K562 (cell line): Measurements from ENCODE around the gene NAT14. TPM values are rescaled to one million over a fixed set of nuclear protein-coding genes. Genes with fewer than 3 reads are reported as not detected.
A peak's percentile ranks its signal among the peaks of the same experiment; 100 is the strongest.

ENCODE experiments used
- ATAC-seq: fragments of 200-7000 bp; cut with Tn5 transposase; 3 replicates; pipeline ENCODE4 v1.9.1; 2020; ENCODE audit warnings: moderate library complexity
- BruUV-seq: library from RNA; stranded (reverse); fragments of 400-500 nt; replicated peaks from 2 replicates; lab custom pipeline; 2021; lab: Mats Ljungman, UMichigan
- CTCF ChIA-PET: fragments of 300-600 bp; formaldehyde crosslinking; extraction: SDS; loops from one replicate; lab custom pipeline; 2021; ENCODE audit warnings: low intra/inter-chr PET ratio; lab: Yijun Ruan, JAX
- POLR2A ChIA-PET: fragments of 300-600, 350-650 bp; sonication (Branson Sonifier 250); formaldehyde crosslinking; extraction: SDS; loops from one replicate; lab custom pipeline; 2021; ENCODE audit warnings: antibody characterized with exemption, inconsistent platforms; lab: Yijun Ruan, JAX
- DNase-seq, 4 experiments: peaks; one replicate each; pipeline versions ENCODE4 v3.0.0 to v3.0.0-alpha.2; 2011 to 2018; ENCODE audit warnings: low spot score in 3 of 4, mixed read lengths in 3 of 4; ENCODE audit errors: extremely low read depth in 1 of 4
- FAIRE-seq: peaks from 2 replicates; lab custom pipeline; 2011; peaks lifted over from hg19 to GRCh38; lab: Jason Lieb, UNC
- H2AFZ ChIP-seq: 2 replicates; pipeline ENCODE4 v1.6.0; 2011; ENCODE audit warnings: low read depth, low read length, control low read depth, inconsistent platforms
- H3K27ac ChIP-seq: fragments of 200-600 bp; 3 replicates; pipeline ENCODE4 v1.8.0; 2011; ENCODE audit warnings: low read depth, mild to moderate bottlenecking, control low read depth, inconsistent platforms, low read length, moderate library complexity, mixed read lengths; ENCODE audit errors: extremely low read depth
- H3K27me3 ChIP-seq, 2 experiments: fragments of 300-600 bp in 1 of 2; 2 replicates in 1 of 2; 3 replicates in 1 of 2; pipeline versions ENCODE4 v1.6.0 to v1.8.0; 2011; ENCODE audit warnings: inconsistent platforms in 2 of 2, low read length in 2 of 2, mild to moderate bottlenecking in 1 of 2, mixed read lengths in 1 of 2, moderate library complexity in 1 of 2; ENCODE audit not compliant: control insufficient read depth in 2 of 2, insufficient read depth in 2 of 2
- H3K36me3 ChIP-seq: fragments of 300-600 bp; 3 replicates; pipeline ENCODE4 v1.8.0; 2011; ENCODE audit warnings: mild to moderate bottlenecking, low read length, inconsistent platforms; ENCODE audit not compliant: control insufficient read depth, insufficient read depth
- H3K4me1 ChIP-seq, 2 experiments: fragments of 200-600 bp in 1 of 2; replicated peaks in 1 of 2; 2 replicates in 1 of 2; 3 replicates in 1 of 2; pipeline versions ENCODE4 v1.5.1 to v1.8.0; 2011; ENCODE audit warnings: inconsistent platforms in 2 of 2, low read length in 2 of 2, mild to moderate bottlenecking in 1 of 2, mixed read lengths in 1 of 2, moderate library complexity in 1 of 2; ENCODE audit not compliant: control insufficient read depth in 2 of 2, insufficient read depth in 2 of 2
- H3K4me2 ChIP-seq: 2 replicates; pipeline ENCODE4 v1.6.1; 2011; ENCODE audit warnings: low read length, control low read depth, inconsistent platforms, mixed read lengths; ENCODE audit not compliant: insufficient read depth
- H3K4me3 ChIP-seq: fragments of 200-600 bp; sonication (generic), shearing (Covaris generic); 2 replicates; pipeline ENCODE4 v1.5.1; 2016; ENCODE audit warnings: control low read depth, inconsistent platforms
- H3K79me2 ChIP-seq: fragments of 200-600 bp; 3 replicates; pipeline ENCODE4 v1.8.0; 2011; ENCODE audit warnings: low read length, inconsistent platforms; ENCODE audit not compliant: control insufficient read depth, insufficient read depth
- H3K9ac ChIP-seq, 2 experiments: 2 replicates each; pipeline versions ENCODE4 v1.6.0 to v1.6.1; 2011; ENCODE audit warnings: low read depth in 2 of 2, low read length in 2 of 2, control low read depth in 1 of 2, inconsistent platforms in 1 of 2, mild to moderate bottlenecking in 1 of 2, mixed read lengths in 1 of 2; ENCODE audit not compliant: insufficient read depth in 1 of 2
- H3K9me1 ChIP-seq: one replicate; pipeline ENCODE4 v1.6.0; 2011; ENCODE audit warnings: inconsistent platforms, mild to moderate bottlenecking, low read length, moderate library complexity; ENCODE audit not compliant: control insufficient read depth, insufficient read depth
- H3K9me3 ChIP-seq: replicated peaks from 2 replicates; pipeline ENCODE4 v1.5.1; 2011; ENCODE audit warnings: low read depth, low read length, inconsistent platforms; ENCODE audit not compliant: control insufficient read depth, insufficient read depth
- H4K20me1 ChIP-seq: replicated peaks from 2 replicates; pipeline ENCODE4 v1.6.1; 2011; ENCODE audit warnings: low read length, inconsistent platforms, mixed read lengths; ENCODE audit not compliant: control insufficient read depth, insufficient read depth
- C11orf30 ChIP-seq: fragments of 450-650 bp; IDR thresholded peaks from 2 replicates; pipeline ENCODE4 v1.6.1; 2016; ENCODE audit warnings: low read depth, mild to moderate bottlenecking
- ILF3 ChIP-seq: fragments of 450-650 bp; IDR thresholded peaks from 2 replicates; pipeline ENCODE4 v1.6.1; 2018; ENCODE audit warnings: antibody characterized with exemption, mild to moderate bottlenecking, moderate library complexity, borderline replicate concordance
- ZBTB7A ChIP-seq: IDR thresholded peaks from 2 replicates; pipeline ENCODE4 v1.6.1; 2011; ENCODE audit warnings: low read depth, mild to moderate bottlenecking, low read length, moderate library complexity, borderline replicate concordance; ENCODE audit not compliant: control insufficient read depth
- ZNF282 ChIP-seq: sonication (generic); formaldehyde crosslinking; IDR thresholded peaks from 2 replicates; pipeline ENCODE4 v1.8.1; 2023; ENCODE audit warnings: missing genetic modification reagents
- ZNF311 ChIP-seq: fragments of 250-450 bp; sonication (Bioruptor Pico); IDR thresholded peaks from 2 replicates; pipeline ENCODE4 v1.4.0; 2020; ENCODE audit warnings: mild to moderate bottlenecking, moderate library complexity
- ZNF778 ChIP-seq: fragments of 450-650 bp; formaldehyde crosslinking; IDR thresholded peaks from 2 replicates; pipeline ENCODE4 v1.4.0; 2020; ENCODE audit warnings: mild to moderate bottlenecking, moderate library complexity
- ZNF79 ChIP-seq: fragments of 250-450 bp; sonication (Bioruptor Pico); IDR thresholded peaks from 2 replicates; pipeline ENCODE4 v1.4.0; 2020; ENCODE audit warnings: low read depth, mild to moderate bottlenecking, moderate library complexity
- WGBS: fragments of 100-300 bp; shearing (Covaris generic); methylation state at CpG from one replicate; pipeline ENCODE4 v1.1.6; 2016; ENCODE audit warnings: low coverage, mixed read lengths; ENCODE audit not compliant: insufficient coverage; ENCODE audit errors: missing lambda C conversion rate; 5-methylcytosine and 5-hydroxymethylcytosine counted together
- in situ Hi-C: fragments of 300-500 bp; cut with MboI; formaldehyde crosslinking; loops from 4 replicates; pipeline ENCODE4 v1.15.0; 2018; ENCODE audit warnings: inconsistent platforms, mixed read lengths
- intact Hi-C: fragments of 100-400 bp; cut with micrococcal nuclease; formaldehyde crosslinking; loops from 2 replicates; pipeline ENCODE4 v1.14.2; 2022
- polyA plus RNA-seq, 8 experiments: library from polyadenylated mRNA; depleted of rRNA in 4 of 8; stranded (reverse) in 5 of 8; unstranded in 3 of 8; fragments of >200 nt; fragmentation: Nextera tagmentation in 2 of 8; fragmentation: Illumina TruSeq in 1 of 8; extraction: Ambion mirVana in 2 of 8; extraction: Trizol in 1 of 8; gene quantifications; 2 replicates each; pipeline versions ENCODE4 v1.2.1 to v1.2.3, GENCODE V29; 2011 to 2014; ENCODE audit warnings: inconsistent platforms in 1 of 8, missing spikeins in 1 of 8
- total RNA-seq, 7 experiments: library from RNA; depleted of rRNA in 6 of 7; stranded (reverse); fragments of >200 nt in 6 of 7; fragmentation: Illumina TruSeq in 2 of 7; extraction: Trizol in 2 of 7; gene quantifications; 2 replicates each; pipeline versions ENCODE4 v1.2.1 to v1.2.3, GENCODE V29; 2011 to 2021; ENCODE audit warnings: low replicate concordance in 1 of 7
- TF ChIP-seq, protein P1 (sequence below): fragments of 250-450 bp; sonication (Bioruptor Pico); IDR thresholded peaks from 2 replicates; pipeline ENCODE4 v1.4.0; 2020; ENCODE audit warnings: mild to moderate bottlenecking, moderate library complexity
- TF ChIP-seq, protein P2 (sequence below): IDR thresholded peaks from 3 replicates; pipeline ENCODE4 v1.6.1; 2011; ENCODE audit warnings: borderline replicate concordance, mild to moderate bottlenecking, moderate library complexity; ENCODE audit not compliant: insufficient read length; ENCODE audit errors: extremely low read depth
- TF ChIP-seq, protein P3 (sequence below): sonication (generic); formaldehyde crosslinking; IDR thresholded peaks from 2 replicates; pipeline ENCODE4 v1.9.0; 2022; ENCODE audit warnings: mild to moderate bottlenecking, missing genetic modification reagents

NAT14 gene
- total and polyA plus RNA-seq, 9 of the 15 experiments (the other 6 are each of a cell fraction or from before 2014, with no cell fraction given) = 2.4 to 77.0 (median 26.7) TPM

DNA sequence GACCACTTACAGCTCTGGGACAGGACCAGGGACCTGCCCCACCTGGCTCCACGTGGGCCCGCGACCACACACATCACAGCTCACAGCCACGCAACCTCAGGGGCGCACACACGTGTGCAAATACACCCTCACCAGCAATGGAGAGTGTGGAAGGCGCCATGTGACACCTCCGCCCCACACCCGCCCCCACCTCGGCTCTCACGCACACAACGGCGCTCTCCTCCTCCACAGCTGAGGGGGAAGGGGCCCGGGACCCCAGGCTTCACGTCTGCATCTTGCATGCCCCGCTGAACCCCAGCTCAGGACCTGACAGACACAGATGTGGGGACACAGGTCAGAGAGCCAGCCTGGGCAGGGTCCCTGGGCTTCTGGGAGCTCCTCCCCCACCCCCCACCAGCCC lies 35.5 kb upstream of the NAT14 start:
- in situ Hi-C loops = loop anchor here (25.0 kb wide), 1 partner anchor 787 kb away; the partner anchor contains the start of gene LILRB4
- CTCF ChIA-PET = no interaction called here
- TF ChIP-seq ZNF282 (CRISPR knock-in tag) (no peak), ZNF778 (CRISPR knock-in tag) (no peak), ZNF311 (CRISPR knock-in tag) (no peak), ZNF79 (CRISPR knock-in tag) (no peak), C11orf30 (no peak), ZBTB7A (peak; percentile 38; the same call in 1 of the 2 replicates), ILF3 (no peak)
- TF ChIP-seq, protein P1, sequence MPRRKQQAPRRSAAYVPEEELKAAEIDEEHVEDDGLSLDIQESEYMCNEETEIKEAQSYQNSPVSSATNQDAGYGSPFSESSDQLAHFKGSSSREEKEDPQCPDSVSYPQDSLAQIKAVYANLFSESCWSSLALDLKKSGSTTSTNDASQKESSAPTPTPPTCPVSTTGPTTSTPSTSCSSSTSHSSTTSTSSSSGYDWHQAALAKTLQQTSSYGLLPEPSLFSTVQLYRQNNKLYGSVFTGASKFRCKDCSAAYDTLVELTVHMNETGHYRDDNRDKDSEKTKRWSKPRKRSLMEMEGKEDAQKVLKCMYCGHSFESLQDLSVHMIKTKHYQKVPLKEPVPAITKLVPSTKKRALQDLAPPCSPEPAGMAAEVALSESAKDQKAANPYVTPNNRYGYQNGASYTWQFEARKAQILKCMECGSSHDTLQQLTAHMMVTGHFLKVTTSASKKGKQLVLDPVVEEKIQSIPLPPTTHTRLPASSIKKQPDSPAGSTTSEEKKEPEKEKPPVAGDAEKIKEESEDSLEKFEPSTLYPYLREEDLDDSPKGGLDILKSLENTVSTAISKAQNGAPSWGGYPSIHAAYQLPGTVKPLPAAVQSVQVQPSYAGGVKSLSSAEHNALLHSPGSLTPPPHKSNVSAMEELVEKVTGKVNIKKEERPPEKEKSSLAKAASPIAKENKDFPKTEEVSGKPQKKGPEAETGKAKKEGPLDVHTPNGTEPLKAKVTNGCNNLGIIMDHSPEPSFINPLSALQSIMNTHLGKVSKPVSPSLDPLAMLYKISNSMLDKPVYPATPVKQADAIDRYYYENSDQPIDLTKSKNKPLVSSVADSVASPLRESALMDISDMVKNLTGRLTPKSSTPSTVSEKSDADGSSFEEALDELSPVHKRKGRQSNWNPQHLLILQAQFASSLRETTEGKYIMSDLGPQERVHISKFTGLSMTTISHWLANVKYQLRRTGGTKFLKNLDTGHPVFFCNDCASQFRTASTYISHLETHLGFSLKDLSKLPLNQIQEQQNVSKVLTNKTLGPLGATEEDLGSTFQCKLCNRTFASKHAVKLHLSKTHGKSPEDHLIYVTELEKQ = no peak
- TF ChIP-seq, protein P2, sequence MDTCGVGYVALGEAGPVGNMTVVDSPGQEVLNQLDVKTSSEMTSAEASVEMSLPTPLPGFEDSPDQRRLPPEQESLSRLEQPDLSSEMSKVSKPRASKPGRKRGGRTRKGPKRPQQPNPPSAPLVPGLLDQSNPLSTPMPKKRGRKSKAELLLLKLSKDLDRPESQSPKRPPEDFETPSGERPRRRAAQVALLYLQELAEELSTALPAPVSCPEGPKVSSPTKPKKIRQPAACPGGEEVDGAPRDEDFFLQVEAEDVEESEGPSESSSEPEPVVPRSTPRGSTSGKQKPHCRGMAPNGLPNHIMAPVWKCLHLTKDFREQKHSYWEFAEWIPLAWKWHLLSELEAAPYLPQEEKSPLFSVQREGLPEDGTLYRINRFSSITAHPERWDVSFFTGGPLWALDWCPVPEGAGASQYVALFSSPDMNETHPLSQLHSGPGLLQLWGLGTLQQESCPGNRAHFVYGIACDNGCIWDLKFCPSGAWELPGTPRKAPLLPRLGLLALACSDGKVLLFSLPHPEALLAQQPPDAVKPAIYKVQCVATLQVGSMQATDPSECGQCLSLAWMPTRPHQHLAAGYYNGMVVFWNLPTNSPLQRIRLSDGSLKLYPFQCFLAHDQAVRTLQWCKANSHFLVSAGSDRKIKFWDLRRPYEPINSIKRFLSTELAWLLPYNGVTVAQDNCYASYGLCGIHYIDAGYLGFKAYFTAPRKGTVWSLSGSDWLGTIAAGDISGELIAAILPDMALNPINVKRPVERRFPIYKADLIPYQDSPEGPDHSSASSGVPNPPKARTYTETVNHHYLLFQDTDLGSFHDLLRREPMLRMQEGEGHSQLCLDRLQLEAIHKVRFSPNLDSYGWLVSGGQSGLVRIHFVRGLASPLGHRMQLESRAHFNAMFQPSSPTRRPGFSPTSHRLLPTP = no peak
- TF ChIP-seq, protein P3, sequence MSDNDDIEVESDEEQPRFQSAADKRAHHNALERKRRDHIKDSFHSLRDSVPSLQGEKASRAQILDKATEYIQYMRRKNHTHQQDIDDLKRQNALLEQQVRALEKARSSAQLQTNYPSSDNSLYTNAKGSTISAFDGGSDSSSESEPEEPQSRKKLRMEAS (CRISPR knock-in tag) = 0 out of 2 replicates have a peak, but pooled peaks have one; percentile 14

More for the DNA sequence above, 35.5 kb upstream of the NAT14 start:
- Histone ChIP-seq H2AFZ (no peak overlapping the region), H3K27ac (no peak overlapping the region), H4K20me1 (no peaks in the 10 kb centered on the region; the same call in 1 of the 2 replicates), H3K4me1 (peaks cover 3 to 60% of the 10 kb centered on the region in 2 experiments), H3K9ac (no peak overlapping the region; a peak in 1 of 4 replicates), H3K9me3 (no peaks in the 10 kb centered on the region), H3K79me2 (no peaks in the 10 kb centered on the region), H3K4me2 (no peak overlapping the region), H3K27me3 (peaks cover 2 to 27% of the 10 kb centered on the region in 2 experiments), H3K9me1 (no peaks in the 10 kb centered on the region), H3K4me3 (no peak overlapping the region), H3K36me3 (peaks cover 6% of the 10 kb centered on the region; the same call in 2 of the 3 replicates)
- BruUV-seq = no TSS peak
- intact Hi-C loops = no loop called here
- no peak for DNase-seq
- 45% methylated on average over 12 of the region's 16 CpGs for WGBS
- POLR2A ChIA-PET = interaction anchor here (0.6 kb wide), 1 partner anchor 28 kb away, joined by 3 read pairs; no protein-coding TSS in a partner anchor
- no peak for FAIRE-seq
- no peak for ATAC-seq
